Measurements from ENCODE around the gene RD3L. TPM values are rescaled to one million over a fixed set of nuclear protein-coding genes. Genes with fewer than 3 reads are reported as not detected.

The RD3L gene
- not detected in 2 replicates for total RNA-seq (2013; cell fraction: nucleolus; rRNA removed)
- total RNA-seq (2014; rRNA removed) (not detected in 2 replicates), total RNA-seq (2014; rRNA removed; fragmentation: Illumina TruSeq; extraction: Trizol) (not detected in 2 replicates), total RNA-seq (2021) (not detected in 2 replicates), polyA plus RNA-seq (2011; rRNA removed) (not detected in 2 replicates), polyA plus RNA-seq (2014; fragmentation: Illumina TruSeq; extraction: Trizol) (not detected in 2 replicates), polyA plus RNA-seq (2014; fragmentation: Nextera tagmentation; extraction: Ambion mirVana) (not detected), polyA plus RNA-seq (2014; rRNA removed) (not detected in 2 replicates), polyA plus RNA-seq (2016; fragmentation: Nextera tagmentation; extraction: Ambion mirVana) (not detected), polyA minus RNA-seq (2011; rRNA and poly(A)+ RNA removed) (not detected in 2 replicates), Bru-seq, nascent RNA (not detected), BruChase-seq, experiment 1, labeled RNA remaining after a 6-hour chase (not detected), BruChase-seq, experiment 2, labeled RNA remaining after a 2-hour chase (not detected)
- polyA plus RNA-seq (2011; ENCODE audit: low read depth): not detected
- polyA plus RNA-seq (2011; cell fraction: cytosol; rRNA removed): not detected in 2 replicates
- not detected in 2 replicates for polyA plus RNA-seq (2011; cell fraction: nucleus; rRNA removed)
- not detected in 2 replicates for polyA plus RNA-seq (2012)
- not detected in 2 replicates for polyA minus RNA-seq (2011; cell fraction: cytosol; rRNA and poly(A)+ RNA removed)
- not detected in 2 replicates for polyA minus RNA-seq (2011; cell fraction: nucleus; rRNA and poly(A)+ RNA removed)
- long read RNA-seq, experiment 1: 0 reads
- long read RNA-seq, experiment 2: 0 reads

DNA sequence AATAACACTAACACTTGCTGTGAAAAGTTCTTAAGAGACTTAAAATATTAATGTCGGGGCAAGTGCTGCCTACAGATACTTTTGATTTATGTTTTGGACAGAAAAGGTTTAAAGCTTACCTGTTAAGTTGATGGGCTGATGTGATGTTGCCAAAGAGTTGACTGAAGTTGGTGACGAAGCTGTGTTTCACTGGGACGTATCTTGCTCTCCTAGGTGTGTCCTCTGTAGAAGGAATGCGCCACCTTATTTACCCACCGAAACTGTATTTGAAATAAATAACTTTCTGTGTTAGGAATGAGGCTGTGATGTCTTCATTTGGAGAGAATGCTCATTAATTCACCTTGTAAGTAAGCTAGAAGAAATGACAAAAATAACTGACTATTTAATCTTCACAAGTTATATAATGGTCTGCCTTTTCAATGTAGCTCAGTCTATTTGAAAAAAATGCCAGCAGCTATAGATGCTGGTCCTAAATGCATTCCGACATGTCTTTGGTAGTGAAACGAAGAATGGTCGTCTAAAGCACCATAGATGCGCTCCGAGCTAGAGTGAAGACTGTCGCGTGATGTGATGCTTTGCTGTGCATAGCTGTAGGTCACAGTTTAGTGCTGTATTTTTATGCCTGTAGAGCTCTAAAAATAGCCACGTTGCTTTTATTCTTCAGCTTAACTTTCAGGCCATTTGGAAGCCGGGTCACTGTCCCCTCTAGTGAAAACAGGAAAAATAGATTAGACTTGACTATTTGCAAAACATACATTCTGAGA is at the start of gene RD3L:
Gene RD3L, minus strand, starts transcription at position 557 of the 764 bp plus-strand sequence. CDS start 834 bp downstream, outside the sequence.
- no peak for ATAC-seq
- H4K20me1 ChIP-seq (ENCODE audit: control insufficient read depth, insufficient read depth): no peaks in the 10 kb centered on the region
- no peaks in the 10 kb centered on the region for H3K79me2 ChIP-seq (ENCODE audit: control insufficient read depth, insufficient read depth, low read length)
- no peak within 1 kb of the TSS for H3K27ac ChIP-seq (ENCODE audit: control insufficient read depth, insufficient read depth)
- ChIA-PET SMC1A (ENCODE audit: uncharacterized antibody, unreplicated experiment) (interaction anchor here (1.4 kb wide), 1 partner anchor 10 kb away, joined by 3 read pairs; no protein-coding TSS in a partner anchor), POLR2A (no interaction called here), RAD21 (ENCODE audit: unreplicated experiment) (no interaction called here), CTCF (interaction anchor here (0.6 to 1.4 kb wide), 4 partner anchors 35 to 121 kb away, joined by 3 to 5 read pairs (median 4); no protein-coding TSS in a partner anchor)
- H3K36me3 ChIP-seq (ENCODE audit: control insufficient read depth in 2 of 2, insufficient read depth in 2 of 2, low read length in 1 of 2): no peaks in the 10 kb centered on the region
- no peaks in the 10 kb centered on the region for H3K9me3 ChIP-seq (replicated peaks; ENCODE audit: control insufficient read depth, insufficient read depth, low read length)
- H3K4me3 ChIP-seq: no peak within 1 kb of the TSS
- H3K4me1 ChIP-seq (ENCODE audit: control insufficient read depth, insufficient read depth, low read length): no peaks in the 10 kb centered on the region
- no peak for FAIRE-seq
- intact Hi-C loops (cut with micrococcal nuclease; ENCODE audit: unreplicated experiment) (no loop called here), in situ Hi-C loops (cut with MboI) (no loop called here)
- 45% methylated on average over 14 of the region's 14 CpGs for WGBS (ENCODE audit: insufficient coverage, insufficient replicate concordance, low lambda C conversion rate, missing lambda C conversion rate)
- H2AFZ ChIP-seq (ENCODE audit: control insufficient read depth, low read depth, low read length): no peak within 1 kb of the TSS
- TF ChIP-seq IKZF2 (IDR thresholded peaks at IDR 0.05) (no peak), ZSCAN29 (IDR thresholded peaks at IDR 0.05) (no peak), RUNX3 (IDR thresholded peaks at IDR 0.05; ENCODE audit: low read length) (no peak), SMC3 (IDR thresholded peaks at IDR 0.05; ENCODE audit: borderline replicate concordance, low read length) (no peak), HDAC6 (IDR thresholded peaks at IDR 0.05; ENCODE audit: unreplicated experiment) (no peak), KDM1A (IDR thresholded peaks at IDR 0.05; ENCODE audit: borderline replicate concordance) (no peak), RAD21 (IDR thresholded peaks at IDR 0.05; ENCODE audit: insufficient read depth, low read depth, low read length) (no peak), POU2F2 (IDR thresholded peaks at IDR 0.05; ENCODE audit: borderline replicate concordance, low read depth, low read length) (no peak), POLR2AphosphoS5 (IDR thresholded peaks at IDR 0.05; ENCODE audit: low read length) (no peak), RFX5 (IDR thresholded peaks at IDR 0.05; ENCODE audit: low read depth, low read length) (no peak)
- TF ChIP-seq, protein P1, sequence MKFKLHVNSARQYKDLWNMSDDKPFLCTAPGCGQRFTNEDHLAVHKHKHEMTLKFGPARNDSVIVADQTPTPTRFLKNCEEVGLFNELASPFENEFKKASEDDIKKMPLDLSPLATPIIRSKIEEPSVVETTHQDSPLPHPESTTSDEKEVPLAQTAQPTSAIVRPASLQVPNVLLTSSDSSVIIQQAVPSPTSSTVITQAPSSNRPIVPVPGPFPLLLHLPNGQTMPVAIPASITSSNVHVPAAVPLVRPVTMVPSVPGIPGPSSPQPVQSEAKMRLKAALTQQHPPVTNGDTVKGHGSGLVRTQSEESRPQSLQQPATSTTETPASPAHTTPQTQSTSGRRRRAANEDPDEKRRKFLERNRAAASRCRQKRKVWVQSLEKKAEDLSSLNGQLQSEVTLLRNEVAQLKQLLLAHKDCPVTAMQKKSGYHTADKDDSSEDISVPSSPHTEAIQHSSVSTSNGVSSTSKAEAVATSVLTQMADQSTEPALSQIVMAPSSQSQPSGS (IDR thresholded peaks at IDR 0.05; ENCODE audit: low read length): no peak
- TF ChIP-seq, protein P2, sequence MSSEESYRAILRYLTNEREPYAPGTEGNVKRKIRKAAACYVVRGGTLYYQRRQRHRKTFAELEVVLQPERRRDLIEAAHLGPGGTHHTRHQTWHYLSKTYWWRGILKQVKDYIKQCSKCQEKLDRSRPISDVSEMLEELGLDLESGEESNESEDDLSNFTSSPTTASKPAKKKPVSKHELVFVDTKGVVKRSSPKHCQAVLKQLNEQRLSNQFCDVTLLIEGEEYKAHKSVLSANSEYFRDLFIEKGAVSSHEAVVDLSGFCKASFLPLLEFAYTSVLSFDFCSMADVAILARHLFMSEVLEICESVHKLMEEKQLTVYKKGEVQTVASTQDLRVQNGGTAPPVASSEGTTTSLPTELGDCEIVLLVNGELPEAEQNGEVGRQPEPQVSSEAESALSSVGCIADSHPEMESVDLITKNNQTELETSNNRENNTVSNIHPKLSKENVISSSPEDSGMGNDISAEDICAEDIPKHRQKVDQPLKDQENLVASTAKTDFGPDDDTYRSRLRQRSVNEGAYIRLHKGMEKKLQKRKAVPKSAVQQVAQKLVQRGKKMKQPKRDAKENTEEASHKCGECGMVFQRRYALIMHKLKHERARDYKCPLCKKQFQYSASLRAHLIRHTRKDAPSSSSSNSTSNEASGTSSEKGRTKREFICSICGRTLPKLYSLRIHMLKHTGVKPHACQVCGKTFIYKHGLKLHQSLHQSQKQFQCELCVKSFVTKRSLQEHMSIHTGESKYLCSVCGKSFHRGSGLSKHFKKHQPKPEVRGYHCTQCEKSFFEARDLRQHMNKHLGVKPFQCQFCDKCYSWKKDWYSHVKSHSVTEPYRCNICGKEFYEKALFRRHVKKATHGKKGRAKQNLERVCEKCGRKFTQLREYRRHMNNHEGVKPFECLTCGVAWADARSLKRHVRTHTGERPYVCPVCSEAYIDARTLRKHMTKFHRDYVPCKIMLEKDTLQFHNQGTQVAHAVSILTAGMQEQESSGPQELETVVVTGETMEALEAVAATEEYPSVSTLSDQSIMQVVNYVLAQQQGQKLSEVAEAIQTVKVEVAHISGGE (CRISPR knock-in tag; IDR thresholded peaks at IDR 0.05): no peak
- no peak for DNase-seq (ENCODE audit: low read depth, low spot score)
- peaks cover 0 to 6% of the 10 kb centered on the region in 2 experiments; a peak in 3 of 4 replicates for H3K27me3 ChIP-seq (replicated peaks in 1 of 2; ENCODE audit: control insufficient read depth in 2 of 2, insufficient read depth in 2 of 2, low read length in 1 of 2)
- BruUV-seq (replicated peaks): no TSS peak
- H3K4me2 ChIP-seq (ENCODE audit: control insufficient read depth, insufficient read depth): no peak within 1 kb of the TSS
- H3K9ac ChIP-seq (ENCODE audit: control insufficient read depth, insufficient read depth, low read length): no peak within 1 kb of the TSS
